ENCODE data around the gene IFI27L2.

GRCh38 chr14:94126419-94126677 lies 3.1 kb downstream of the IFI27L2 start:
- TF ChIP-seq CTCF (IDR thresholded peaks at IDR 0.05; ENCODE audit: poor library complexity) (no peak), EZH2 (IDR thresholded peaks at IDR 0.05; ENCODE audit: borderline replicate concordance) (no peak)
